ENCODE results near the gene PRTG. TPM values are rescaled to one million over a fixed set of nuclear protein-coding genes. Genes with fewer than 3 reads are reported as not detected.
"Not testable (repeated sequence)": the region's sequence is repeated elsewhere in the genome, so short reads cannot be mapped to it uniquely, and the experiment has no call there.

PRTG gene, protein sequence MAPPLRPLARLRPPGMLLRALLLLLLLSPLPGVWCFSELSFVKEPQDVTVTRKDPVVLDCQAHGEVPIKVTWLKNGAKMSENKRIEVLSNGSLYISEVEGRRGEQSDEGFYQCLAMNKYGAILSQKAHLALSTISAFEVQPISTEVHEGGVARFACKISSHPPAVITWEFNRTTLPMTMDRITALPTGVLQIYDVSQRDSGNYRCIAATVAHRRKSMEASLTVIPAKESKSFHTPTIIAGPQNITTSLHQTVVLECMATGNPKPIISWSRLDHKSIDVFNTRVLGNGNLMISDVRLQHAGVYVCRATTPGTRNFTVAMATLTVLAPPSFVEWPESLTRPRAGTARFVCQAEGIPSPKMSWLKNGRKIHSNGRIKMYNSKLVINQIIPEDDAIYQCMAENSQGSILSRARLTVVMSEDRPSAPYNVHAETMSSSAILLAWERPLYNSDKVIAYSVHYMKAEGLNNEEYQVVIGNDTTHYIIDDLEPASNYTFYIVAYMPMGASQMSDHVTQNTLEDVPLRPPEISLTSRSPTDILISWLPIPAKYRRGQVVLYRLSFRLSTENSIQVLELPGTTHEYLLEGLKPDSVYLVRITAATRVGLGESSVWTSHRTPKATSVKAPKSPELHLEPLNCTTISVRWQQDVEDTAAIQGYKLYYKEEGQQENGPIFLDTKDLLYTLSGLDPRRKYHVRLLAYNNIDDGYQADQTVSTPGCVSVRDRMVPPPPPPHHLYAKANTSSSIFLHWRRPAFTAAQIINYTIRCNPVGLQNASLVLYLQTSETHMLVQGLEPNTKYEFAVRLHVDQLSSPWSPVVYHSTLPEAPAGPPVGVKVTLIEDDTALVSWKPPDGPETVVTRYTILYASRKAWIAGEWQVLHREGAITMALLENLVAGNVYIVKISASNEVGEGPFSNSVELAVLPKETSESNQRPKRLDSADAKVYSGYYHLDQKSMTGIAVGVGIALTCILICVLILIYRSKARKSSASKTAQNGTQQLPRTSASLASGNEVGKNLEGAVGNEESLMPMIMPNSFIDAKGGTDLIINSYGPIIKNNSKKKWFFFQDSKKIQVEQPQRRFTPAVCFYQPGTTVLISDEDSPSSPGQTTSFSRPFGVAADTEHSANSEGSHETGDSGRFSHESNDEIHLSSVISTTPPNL
- total RNA-seq: not detected

DNA sequence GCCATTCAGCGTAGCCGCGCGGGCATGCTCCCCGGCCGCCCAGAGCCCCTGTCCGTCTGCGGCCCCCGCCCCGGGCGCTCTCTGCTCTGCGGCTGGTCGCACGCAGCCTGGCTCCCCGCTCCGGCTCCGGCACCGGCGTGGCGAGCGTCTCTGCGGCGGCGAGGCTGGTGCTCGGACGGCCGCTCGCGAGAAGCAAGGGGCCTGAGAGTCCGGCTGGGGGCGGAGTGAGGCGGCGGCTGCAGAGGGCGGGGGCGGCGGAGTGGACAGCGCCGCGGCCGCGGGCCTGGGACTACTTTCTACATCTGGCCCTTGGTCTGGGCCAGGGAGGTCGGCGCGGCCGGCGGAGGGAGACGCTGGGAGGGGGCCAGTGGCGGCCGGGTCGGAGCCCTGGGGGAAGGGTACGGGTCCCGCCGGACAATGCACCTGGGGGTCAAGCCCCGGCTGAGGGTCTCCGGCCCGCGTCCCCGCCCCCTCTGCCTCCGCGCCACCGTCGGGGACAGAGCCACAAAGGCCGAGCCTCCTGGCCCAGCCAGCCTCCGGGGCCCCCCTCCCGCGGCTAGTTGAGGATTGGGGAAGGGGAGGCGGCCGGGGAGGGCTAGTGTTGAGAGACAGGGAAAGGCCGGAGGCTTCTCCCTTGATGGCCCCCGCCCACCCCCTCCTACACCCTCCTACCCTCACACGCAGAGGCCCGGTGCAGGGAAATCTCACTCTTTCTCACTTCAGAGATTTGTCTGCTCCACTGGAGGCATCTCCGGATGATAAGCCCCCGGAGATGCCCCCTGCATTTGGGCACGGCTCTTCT lies at the start of gene PRTG:
PRTG (minus strand) TSS at position 226 of the 802 bp plus-strand sequence; CDS start at position 5, 221 bp downstream.
- ChIA-PET POLR2A (no interaction called here), CTCF (interaction anchor here (1.4 to 3.2 kb wide), 2 partner anchors 17 to 32 kb away, joined by 4 to 11 read pairs; no protein-coding TSS in a partner anchor)
- Mint-ChIP-seq H3K27ac (no peak within 1 kb of the TSS), H3K4me3 (peak within 1 kb of the TSS; percentile 58), H3K36me3 (ENCODE audit: low read depth) (no peaks in the 10 kb centered on the region), H3K9me3 (no peaks in the 10 kb centered on the region), H3K27me3 (peaks cover 26% of the 10 kb centered on the region), H3K4me1 (ENCODE audit: low read depth) (no peaks in the 10 kb centered on the region)
- DNase-seq: no peak
- intact Hi-C loops (cut with micrococcal nuclease): no loop called here
- no peak for ATAC-seq
- TF ChIP-seq, protein P1, sequence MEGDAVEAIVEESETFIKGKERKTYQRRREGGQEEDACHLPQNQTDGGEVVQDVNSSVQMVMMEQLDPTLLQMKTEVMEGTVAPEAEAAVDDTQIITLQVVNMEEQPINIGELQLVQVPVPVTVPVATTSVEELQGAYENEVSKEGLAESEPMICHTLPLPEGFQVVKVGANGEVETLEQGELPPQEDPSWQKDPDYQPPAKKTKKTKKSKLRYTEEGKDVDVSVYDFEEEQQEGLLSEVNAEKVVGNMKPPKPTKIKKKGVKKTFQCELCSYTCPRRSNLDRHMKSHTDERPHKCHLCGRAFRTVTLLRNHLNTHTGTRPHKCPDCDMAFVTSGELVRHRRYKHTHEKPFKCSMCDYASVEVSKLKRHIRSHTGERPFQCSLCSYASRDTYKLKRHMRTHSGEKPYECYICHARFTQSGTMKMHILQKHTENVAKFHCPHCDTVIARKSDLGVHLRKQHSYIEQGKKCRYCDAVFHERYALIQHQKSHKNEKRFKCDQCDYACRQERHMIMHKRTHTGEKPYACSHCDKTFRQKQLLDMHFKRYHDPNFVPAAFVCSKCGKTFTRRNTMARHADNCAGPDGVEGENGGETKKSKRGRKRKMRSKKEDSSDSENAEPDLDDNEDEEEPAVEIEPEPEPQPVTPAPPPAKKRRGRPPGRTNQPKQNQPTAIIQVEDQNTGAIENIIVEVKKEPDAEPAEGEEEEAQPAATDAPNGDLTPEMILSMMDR (IDR thresholded peaks at IDR 0.05): no peak

DNA sequence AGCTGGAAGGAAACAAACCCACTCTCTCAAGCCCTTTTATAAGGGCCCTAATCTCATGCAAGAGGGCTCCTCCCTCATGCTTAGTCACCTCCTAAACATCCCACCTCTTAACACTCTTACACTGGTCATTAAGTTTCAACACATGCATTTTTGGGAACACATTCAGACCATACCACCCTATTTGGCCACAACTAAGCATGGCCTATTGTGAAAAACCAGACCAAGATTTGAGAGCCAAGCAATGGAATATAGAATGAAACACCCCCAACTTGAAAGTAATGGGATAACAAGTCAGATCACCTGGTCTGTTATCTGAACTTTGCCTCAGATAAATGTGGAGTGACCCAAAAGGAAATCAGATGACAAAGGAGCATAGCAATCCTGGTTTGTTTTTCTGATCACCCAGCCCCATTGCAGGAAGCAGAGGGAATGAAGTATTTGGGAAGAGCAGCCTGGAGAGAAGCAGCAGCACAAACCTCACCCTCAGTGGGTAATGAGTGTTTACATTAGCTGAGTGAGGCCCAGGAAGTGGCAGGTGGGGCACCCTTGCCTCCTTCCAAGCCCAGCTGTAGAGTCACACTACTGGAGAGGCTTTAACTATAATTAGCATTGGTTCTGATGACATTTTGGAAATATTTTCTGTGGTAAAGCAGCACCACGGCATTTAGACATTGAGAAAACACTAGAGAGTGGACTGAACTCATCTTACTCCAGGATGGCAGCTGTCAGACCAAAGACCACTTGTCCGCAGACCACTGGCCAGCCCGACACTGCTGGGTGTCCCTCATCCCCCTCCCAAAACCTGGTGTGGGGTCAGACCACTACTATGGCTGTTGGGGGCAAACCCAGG lies 48.8 kb upstream of the PRTG start:
- Mint-ChIP-seq H3K9me3 (peaks cover 1% of the 10 kb centered on the region), H3K27me3 (peaks cover 8% of the 10 kb centered on the region), H3K36me3 (ENCODE audit: low read depth) (no peaks in the 10 kb centered on the region), H3K4me3 (no peak overlapping the region), H3K27ac (no peak overlapping the region), H3K4me1 (ENCODE audit: low read depth) (no peaks in the 10 kb centered on the region)
- ATAC-seq (no peak), DNase-seq (no peak)
- intact Hi-C loops (cut with micrococcal nuclease): loop anchor here (5.0 kb wide), 1 partner anchor 56 kb away; no protein-coding TSS in a partner anchor
- CTCF ChIA-PET: interaction anchor here (1.4 to 1.8 kb wide), 2 partner anchors 17 to 54 kb away, joined by 5 to 7 read pairs; no protein-coding TSS in a partner anchor
- TF ChIP-seq, protein P1 (IDR thresholded peaks at IDR 0.05): no peak
- POLR2A ChIA-PET: no interaction called here

DNA sequence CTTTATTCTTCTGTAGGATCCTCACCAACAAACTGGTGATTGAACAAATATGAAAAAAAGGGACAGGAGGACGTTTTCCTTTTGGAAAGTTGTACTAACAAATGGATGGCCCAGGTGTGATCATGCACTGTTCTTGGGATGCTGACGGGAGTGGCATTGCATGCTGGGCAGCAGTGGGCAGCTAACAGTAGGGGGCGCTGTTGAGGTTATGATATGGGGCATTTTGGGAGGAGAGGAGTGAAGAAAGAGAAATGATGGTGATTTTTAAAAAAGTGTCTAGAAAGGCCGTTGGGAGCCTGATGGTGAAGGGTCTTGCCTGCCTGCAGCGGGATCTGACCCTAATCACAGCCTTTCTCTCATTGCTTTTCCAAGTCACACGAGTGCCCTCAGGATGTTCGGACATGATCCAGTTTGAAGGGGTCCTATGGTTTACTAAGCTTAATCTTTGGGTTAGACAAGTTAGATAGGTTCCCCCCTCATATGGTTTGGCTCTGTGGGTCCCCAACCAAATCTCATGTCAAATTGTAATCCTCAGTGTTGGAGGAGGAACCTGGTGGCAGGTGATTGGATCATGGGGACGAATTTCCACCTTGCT lies 46.2 kb upstream of the PRTG start:
- ChIA-PET CTCF (interaction anchor here (0.7 to 2.3 kb wide), 13 partner anchors 12 to 264 kb away, joined by 3 to 13 read pairs (median 4); no protein-coding TSS in a partner anchor), POLR2A (no interaction called here)
- intact Hi-C loops (cut with micrococcal nuclease): loop anchor here (5.0 kb wide), 1 partner anchor 263 kb away; no protein-coding TSS in a partner anchor
- Mint-ChIP-seq H3K4me3 (no peak overlapping the region), H3K36me3 (ENCODE audit: low read depth) (no peaks in the 10 kb centered on the region), H3K4me1 (ENCODE audit: low read depth) (no peaks in the 10 kb centered on the region), H3K9me3 (peaks cover 1% of the 10 kb centered on the region), H3K27ac (no peak overlapping the region), H3K27me3 (peaks cover 2% of the 10 kb centered on the region)
- DNase-seq: peak; percentile 71
- TF ChIP-seq, protein P1 (IDR thresholded peaks at IDR 0.05): peak; percentile 75
- peak; percentile 39 for ATAC-seq

DNA sequence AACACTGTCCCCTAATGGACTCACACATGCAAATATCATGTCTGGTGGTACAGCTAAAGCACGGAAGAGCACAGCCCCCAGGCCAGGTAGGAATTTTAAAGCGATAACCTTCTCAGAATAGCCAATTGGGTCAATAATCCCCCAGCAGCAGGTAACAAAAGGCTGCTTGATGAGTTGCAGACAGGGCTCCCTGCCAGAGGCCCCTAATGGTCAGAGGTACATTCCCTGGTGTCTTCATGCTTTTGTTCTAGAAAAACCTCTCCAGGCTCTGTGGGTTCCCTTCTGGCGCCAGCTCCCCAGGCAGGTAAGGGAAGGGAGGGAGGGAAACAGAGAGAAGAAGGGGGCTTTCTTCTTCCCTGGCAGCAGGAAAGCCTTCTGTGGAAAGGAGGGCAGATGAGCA lies 43.4 kb upstream of the PRTG start:
- intact Hi-C loops (cut with micrococcal nuclease): loop anchor here (5.0 kb wide), 1 partner anchor 266 kb away; no protein-coding TSS in a partner anchor
- POLR2A ChIA-PET: no interaction called here
- DNase-seq (no peak), ATAC-seq (no peak)
- H3K4me1 Mint-ChIP-seq (ENCODE audit: low read depth): no peaks in the 10 kb centered on the region
- no peak overlapping the region for H3K4me3 Mint-ChIP-seq
- no peaks in the 10 kb centered on the region for H3K9me3 Mint-ChIP-seq
- TF ChIP-seq, protein P1 (IDR thresholded peaks at IDR 0.05): no peak
- CTCF ChIA-PET: no interaction called here
- H3K27ac Mint-ChIP-seq: no peak overlapping the region
- H3K36me3 Mint-ChIP-seq (ENCODE audit: low read depth): no peaks in the 10 kb centered on the region
- H3K27me3 Mint-ChIP-seq: peaks cover 2% of the 10 kb centered on the region

DNA sequence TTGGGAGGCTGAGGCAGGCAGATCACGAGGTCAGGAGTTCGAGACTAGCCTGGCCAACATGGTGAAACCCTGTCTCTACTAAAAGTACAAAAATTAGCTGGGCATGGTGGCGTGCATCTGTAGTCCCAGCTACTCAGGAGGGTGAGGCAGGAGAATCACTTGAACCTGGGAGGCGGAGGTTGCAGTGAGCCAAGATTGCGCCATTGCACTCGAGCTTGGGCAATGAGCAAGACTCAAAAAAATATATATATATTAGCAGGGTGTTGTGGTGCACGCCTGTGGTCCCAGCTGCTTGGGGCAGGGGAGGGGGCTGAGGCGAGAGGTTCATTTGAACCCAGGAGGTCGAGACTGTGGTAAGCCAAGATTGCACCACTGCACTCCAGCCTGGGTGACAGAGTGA lies 42.6 kb upstream of the PRTG start:
- ATAC-seq; DNase-seq; H3K4me3 Mint-ChIP-seq; H3K4me1 Mint-ChIP-seq (ENCODE audit: low read depth); POLR2A ChIA-PET; H3K27me3 Mint-ChIP-seq; H3K36me3 Mint-ChIP-seq (ENCODE audit: low read depth); CTCF ChIA-PET; H3K9me3 Mint-ChIP-seq; H3K27ac Mint-ChIP-seq: not testable (repeated sequence)
- intact Hi-C loops (cut with micrococcal nuclease): loop anchor here (5.0 kb wide), 1 partner anchor 267 kb away; no protein-coding TSS in a partner anchor
